Activated gamma-delta T cell (primary cell): ENCODE results near the gene RMRP.
A peak's percentile ranks its signal among the peaks of the same experiment; 100 is the strongest.
"Not testable (repeated sequence)": the region's sequence is repeated elsewhere in the genome, so short reads cannot be mapped to it uniquely, and the experiment has no call there.

ENCODE experiments used
- DNase-seq: peaks from one replicate; lab custom pipeline; 2025; lab: John Stamatoyannopoulos, UW

RMRP gene

DNA sequence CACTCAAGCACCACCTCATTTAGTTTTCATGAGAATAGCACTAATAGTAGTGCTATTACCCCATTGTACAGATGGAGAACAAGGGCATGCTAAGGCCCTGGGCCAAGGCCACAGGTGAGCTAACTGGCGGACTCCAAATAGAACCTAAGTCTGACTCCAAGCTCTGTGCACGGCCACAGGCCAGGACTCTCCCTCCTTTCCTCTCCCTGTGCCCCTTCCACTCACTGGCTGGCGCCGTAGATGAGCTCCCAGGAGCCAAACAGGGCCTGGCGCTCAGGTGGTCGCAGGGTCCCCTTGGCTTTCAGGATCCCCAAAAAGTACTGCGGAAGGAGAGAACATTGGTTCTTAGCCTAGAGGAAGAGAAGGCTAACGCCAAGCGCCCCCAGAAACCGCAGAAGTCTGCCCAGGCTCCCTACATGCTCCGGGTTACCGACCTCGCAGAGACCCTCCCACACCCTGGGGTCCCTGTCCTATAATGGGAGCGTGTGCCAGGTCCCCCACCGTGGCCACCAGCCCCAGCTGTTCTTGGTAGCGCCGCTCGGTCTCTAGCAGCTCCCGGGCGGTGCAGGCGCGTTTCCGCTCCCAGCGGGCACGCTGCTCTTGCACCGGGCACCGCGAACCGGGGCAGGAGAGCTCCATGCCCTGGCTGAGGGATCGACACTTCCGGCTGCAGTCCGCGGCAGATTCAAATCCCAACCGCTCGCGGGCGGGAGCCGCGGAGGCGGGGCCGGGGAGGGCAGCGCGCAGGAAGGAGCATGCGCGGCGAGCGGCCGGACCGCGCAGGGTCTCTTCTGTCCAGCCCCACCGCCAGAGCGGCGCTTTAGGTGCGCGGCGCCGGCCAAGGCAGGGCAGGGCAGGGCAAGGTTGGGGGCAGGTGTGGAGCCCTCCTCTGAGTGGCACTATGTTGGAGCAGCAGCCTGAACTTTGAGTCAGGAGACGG lies 7.0 kb upstream of the RMRP start, which contains the start of gene ARHGEF39:
TSS of gene ARHGEF39 (minus strand) at position 665 of the 940 bp plus-strand sequence. CDS start at position 639, 26 bp downstream.
- DNase-seq = peak; percentile 62

DNA sequence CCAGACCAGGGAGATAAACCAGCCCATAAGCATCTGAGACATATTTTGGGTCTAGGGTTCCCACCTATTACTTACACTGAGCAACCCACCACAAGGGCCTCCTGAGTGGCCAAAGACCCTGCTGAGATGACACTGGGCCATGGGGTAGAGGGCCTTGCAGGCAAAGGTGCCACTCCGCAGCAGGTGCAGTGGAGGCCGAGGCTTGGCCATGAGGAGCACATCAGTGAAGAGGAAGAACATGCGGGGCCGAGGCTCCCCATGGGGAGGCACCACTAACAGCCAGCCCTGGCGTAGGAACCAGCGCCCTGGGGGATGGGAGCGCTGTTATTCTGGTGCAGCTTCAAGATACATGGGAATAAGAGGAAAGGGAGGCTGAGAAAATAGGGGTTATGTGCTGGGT lies 4.6 kb upstream of the RMRP start:
- no peak for DNase-seq

DNA sequence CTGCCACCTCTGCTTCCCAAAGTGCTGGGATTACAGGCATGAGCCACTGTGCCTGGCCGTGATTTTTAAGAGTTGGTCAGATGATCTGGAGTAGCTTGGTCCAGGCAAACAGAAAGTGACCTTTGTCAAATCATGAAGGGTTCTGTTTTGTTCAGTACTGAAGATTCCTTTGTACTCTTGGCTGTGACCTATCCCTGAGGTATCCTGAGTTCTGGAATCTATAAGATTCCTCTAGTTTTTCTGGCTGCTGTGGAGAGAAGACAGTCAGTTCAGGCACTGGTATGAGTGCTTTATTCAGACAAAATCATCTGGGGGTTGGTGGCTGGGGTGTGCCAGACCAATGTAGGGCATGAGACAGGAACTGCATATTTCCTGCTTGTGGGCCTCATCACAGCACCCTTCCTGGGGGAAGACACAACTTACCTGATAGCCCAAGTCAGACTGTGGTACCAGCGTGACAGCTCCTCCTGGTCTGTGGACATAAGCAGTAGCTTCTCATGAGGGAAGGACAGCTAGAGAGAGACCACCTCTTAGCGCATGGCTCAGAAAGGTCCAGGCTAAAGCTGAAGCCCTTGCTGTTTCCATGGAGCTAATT lies 4.0 kb upstream of the RMRP start:
- DNase-seq = no peak

DNA sequence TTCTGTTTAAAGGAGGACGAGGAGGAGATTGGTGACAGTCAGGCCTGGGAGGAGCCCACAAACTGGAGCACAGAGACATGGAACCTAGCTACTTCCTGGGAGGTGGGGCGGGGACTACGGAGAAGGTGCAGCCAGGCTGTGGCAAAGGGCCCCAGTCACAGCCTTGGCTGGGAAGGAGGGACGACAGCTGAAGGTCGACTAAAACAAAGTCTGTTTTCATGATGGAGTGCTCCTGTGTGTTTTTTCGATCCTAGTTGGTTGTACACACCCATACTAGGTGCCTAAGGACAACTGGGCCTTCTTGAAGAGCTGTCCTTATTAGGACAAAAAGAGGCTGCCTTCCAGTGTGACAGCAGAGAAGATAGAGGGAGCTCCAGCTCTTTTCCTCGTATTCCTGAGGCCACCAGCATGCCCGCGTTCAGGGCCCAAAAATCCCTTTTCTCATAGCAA lies 3.2 kb upstream of the RMRP start:
- no peak for DNase-seq

DNA sequence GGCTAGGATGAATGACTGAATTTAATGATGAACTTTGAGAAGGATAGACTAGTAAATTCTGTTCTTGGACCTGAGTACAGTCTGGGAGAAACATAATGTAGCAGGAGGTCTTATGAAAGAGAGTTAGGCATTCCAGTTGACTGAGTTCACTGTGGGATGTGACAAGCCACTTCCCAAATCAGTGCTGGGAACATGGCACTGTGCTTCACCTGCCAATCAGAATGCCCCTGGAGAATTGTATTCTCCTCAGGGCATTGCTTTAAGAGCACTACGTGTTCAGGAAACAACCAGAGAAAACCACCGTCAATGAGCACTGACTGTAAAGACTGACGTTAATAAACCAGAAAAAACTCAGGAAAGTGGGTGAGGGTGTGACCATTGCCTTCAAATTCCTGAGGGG lies 1.5 kb upstream of the RMRP start:
- DNase-seq = no peak

DNA sequence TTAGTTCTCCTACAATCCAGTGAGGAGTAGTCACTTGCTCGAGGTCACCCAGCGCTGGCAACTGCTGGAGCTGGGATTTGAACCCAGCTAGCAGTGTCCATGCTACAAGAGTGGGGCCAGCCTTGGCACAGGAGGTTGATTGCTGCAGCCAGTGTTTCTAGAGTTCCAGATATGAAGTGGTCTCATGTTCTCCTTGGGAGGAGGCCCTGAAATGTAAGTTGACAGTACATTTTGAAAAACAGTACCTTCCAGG lies 1.1 kb upstream of the RMRP start:
- DNase-seq = no peak

DNA sequence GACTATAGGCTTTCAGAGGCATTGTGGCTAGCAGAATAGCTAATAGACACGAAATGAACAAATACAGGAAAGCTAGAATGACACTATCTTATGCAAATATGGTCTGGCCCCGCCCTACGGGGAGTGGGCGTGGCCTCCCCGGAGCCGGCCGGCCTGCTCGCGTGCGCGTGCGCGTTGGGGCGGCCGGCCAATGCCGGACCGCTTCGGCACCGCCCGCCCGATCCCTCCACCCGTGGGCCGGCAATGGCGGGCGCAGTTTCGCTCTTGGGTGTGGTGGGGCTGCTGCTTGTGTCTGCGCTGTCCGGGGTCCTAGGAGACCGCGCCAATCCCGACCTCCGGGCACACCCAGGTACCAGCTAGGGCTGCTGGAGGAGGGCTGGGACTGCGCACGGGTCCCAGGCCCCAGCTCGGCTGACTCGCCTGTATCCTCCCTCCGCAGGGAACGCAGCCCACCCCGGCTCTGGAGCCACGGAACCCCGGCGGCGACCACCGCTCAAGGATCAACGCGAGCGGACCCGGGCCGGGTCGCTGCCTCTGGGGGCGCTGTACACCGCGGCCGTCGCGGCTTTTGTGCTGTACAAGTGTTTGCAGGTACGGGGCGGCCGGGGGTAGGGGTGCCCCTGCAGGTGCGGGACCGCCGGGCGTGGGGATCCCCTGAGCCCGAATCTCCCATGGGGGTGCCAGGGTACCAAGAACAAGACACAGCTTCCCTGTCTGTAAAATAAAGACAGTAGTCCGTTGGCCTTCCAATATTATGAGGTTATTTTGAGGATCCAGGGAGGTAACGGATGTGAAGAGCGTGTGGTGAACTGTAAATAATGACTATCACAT lies 533 bp upstream of the RMRP start, which contains the start of gene CCDC107:
TSS of gene CCDC107 (plus strand) at position 156 of the 831 bp plus-strand sequence. CDS start at position 244, 88 bp downstream.
- DNase-seq = peak; percentile 77

DNA sequence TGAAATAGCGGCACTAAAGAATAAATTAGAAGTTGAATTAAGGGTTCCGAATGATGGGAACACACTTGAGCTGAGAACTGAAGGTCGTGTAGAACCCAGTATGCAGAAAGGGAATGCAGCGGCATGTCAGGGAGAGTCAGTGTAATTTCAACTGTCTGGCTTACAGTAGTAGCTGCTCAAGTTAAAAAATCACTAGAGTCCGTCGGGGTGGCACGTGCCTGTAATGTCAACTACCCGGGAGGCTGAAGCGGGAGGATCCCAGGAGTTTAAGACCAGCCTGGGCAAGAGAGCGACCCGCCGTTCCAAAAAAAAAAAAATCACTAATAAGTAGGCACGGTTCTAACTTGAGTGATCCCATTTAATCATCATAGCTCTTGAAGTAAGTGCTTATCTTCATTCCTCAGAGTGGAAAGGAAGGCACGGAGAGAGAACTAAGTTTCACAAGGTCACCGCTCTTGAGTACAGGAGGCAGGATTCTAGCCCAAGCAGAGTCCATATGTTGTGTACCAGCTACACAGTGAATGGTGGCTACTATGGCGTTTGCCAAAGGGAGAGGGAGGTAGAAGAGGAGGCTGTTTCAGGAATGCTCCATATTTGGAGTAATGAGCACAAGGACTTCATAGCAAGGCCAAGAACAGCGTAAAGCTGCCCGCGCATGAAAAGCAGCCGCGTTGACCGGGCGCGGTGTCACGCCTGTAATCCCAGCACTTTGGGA lies 831 bp downstream of the RMRP start:
- DNase-seq = no peak

DNA sequence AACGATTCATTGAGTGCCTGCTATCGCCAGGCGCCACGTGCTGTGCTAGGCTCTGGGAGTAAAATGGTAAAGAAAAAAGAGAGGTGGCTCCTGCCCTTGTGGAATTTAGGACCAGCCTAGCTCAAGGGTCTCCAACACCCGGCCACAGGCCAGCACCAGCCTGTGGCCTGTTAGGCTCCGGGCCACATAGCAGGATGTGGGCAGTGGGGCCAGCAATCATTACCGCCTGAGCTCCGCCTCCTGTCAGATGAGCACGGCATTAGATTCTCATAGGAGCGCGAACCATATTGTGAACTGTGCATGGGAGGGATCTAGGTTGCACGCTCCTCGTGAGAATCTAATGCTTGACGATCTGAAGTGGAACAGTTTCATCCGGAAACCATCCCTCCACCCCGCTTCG lies 1.5 kb downstream of the RMRP start:
- no peak for DNase-seq

DNA sequence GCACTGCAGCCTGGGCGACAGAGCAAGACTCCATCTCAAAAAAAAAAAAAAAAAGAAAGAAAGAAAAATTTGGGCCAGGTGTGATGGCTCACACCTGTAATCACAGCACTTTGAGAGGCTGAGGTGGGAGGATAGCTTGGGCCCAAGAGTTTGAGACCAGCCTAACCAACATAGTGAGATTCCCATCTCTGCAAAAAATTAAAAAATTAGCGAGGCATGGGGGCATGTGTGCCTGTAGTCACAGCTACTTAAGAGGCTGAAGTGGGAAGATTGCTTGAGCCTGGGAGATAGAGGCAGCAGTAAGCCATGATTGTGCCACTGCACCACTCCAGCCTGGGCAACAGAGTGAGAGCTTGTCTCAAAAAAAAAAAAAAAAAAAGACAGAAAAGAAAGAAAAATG lies 4.2 kb downstream of the RMRP start:
- DNase-seq = no peak

DNA sequence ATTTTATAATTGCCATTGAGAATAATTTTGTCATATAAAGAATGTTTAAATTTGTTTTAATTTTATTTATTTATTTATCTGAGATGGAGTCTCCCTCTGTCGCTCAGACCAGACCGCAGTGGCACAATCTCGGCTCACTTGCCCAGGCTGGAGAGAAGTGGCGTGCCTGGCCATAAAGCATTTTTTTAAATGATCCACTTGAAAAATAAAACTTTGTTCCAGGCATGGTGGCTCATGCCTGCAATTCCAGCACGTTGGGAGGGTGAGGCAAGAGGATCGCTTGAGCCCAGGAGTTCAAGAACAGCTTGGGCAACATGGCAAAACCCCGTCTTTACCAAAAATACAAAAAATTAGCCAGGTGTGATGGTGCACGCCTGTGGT lies 5.0 kb downstream of the RMRP start:
- no peak for DNase-seq

DNA sequence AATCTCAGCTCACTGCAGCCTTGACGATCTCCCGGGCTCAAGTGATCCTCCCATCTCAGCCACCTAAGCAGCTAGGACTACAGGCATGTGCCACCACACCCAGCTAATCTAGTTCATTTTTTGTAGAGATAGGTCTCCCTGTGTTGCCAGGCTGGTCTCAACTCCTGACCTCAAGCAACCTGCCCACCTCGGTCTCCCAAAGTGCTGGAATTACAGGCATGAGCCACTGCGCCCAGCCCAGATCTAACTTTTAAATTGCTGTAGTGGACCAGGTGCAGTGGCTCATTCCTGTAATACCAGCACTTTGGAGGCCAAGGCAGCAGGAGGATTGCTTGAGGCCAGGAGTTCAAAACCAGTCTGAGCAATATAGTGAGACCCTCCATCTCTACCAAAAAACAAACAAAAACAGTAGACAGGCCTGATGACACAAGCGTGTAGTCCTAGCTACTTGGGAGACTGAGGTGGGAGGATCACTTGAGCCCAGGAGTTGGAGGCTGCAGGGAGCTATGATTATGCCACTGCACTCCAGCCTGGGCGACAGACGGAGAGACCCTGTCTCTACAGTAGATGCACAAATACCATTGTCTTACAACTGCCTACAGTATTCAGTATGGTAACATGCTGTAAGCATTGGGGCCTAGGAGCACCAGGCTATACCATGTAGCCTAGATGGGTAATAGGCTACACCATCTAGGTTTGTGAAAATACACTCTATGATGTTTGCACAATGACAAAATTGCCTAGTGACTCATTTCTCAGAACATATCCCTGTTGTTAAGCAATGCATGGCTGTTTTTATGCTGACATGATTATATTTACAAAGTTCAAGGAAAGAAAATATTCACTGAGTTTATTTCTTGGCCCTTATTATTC lies 5.6 kb downstream of the RMRP start:
- no peak for DNase-seq

DNA sequence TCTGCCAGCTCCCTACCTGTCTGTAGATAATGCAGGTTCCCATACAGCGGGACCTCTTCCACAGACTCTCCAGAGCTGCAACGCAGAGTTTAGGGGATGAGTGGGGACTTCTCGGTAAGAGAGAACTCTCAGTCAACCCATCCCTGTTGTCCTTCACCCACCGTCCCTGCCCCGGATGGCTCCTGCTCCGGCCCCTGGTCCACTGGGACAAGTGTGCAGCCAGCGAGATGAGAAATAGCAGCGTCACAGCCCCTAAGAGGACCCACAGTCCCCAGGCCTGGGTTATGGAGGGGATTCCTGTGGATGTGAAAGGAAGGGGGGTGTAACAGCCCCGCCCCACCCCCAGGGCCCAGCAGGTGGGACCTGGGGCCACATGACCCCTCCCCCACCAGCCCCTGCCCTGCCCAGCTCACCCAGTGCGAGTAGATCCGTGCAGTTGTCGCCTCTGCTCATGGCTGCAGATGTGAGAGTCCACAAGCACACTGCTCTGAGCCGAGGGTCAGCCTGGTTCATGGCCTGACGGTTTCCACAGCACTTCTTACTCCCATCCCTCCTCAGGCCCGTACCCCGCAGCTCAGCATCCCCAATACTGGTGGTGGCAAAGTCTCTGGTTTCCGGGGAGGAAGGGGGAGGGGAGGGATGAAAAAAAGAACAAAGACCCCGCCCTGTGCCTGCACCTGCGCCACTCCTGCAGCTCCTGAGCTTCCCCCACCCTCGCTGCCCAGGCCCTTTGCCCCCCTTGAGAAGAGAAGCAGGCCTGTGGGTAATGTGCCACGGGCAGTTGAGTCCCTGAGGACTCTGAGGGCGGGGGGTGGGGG lies 7.3 kb downstream of the RMRP start, which contains the start of gene SIT1:
TSS of gene SIT1 (minus strand) at position 591 of the 818 bp plus-strand sequence. CDS start at position 513, 78 bp downstream.
- no peak for DNase-seq

DNA sequence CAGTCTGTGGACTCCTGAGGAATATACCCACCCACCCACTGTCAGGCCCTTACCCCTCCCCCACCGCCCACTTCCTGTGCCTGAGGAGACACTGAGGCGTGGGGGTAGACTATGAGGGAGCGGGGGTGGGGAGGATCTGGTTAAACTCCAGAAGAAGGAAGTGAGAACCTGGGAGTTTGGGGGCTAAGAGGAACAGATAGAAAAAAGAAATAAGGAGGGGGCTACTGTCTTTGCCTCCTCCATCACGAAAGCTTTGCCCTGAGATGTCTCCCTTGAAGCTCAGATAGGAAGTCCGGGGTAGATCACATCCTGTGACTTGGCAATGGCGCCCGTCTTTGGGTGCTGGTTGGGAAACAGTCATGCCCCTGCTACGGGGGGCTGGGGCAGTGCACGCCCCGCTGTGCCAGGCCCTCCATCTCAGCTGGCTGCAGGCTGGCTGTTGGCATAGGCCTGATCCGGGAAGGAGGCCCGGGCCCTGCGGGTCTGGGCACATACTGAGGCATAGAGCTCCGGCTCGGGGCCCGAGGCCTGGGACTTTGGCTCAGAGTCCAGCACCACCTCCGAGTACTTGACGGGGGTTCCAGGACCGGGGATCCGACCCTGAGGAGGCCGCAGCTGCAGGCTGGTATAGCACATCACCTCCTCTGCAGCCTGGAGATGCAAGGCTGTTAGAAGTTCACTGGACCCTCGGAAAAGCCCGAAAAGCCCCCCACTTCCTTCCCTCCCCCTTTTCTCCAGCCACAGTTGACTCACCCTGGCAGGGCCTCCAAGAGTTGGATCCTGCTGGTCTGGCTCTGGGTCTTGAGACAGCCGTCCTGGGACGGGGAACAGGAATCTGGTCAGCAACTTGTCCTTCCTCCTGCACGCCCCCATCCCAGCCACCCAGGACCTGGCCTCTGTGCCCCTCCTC lies 8.1 kb downstream of the RMRP start:
- DNase-seq = no peak

DNA sequence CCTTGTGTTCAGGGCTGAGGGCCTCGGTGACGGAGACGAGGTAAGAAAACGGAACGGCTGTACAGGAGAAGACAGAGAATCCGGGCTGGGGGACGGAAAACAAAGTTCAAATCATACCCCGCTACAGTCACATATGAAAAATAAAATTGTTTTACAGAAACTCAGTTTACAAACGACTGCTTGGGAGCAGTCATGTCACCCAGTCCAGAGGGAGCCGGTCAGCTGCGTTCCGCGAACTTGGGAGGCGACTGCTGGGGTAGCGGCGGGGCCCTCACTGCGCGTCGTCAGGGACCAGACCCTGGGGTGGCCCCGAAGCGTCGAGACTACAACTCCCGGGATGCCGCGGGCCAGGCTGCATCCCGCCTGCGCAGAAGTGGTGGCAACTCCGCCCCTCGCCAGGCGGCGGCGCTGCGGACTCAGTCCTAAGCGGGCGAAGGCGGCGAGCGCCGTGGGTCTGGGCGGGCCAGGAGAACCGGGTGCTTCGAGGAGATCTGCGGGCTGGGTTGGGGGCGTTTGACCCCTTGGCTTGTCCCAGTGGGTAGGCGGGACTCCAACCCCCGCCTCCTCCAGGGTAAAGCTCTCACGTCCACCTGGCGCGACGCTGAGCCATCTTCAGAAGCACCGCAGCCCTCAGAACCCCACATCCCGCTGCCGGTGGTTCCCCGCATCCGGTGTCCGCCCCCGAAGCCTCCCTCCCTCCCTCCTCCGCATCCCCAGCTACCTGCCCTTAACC lies 11.1 kb downstream of the RMRP start:
- peak; percentile 87 for DNase-seq

DNA sequence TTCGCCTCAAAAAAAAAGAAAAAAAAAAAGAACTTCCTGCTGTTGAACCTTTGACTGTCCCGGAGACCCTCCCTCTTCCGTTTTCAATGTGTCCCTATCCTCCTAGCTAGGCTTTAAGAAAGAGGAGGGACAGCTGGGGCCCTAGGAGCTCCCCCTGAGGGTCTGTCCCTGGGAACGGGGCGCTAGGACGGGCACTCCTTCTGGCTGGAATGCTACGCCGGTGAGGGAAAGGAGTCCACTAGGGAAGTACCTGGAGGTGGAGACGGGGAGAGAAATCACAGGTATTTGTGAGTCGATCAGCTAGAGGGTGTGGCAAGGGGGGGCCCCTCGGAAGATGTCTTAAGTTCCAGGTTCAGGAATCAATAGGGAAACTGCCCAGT lies 11.7 kb downstream of the RMRP start:
- DNase-seq = no peak

DNA sequence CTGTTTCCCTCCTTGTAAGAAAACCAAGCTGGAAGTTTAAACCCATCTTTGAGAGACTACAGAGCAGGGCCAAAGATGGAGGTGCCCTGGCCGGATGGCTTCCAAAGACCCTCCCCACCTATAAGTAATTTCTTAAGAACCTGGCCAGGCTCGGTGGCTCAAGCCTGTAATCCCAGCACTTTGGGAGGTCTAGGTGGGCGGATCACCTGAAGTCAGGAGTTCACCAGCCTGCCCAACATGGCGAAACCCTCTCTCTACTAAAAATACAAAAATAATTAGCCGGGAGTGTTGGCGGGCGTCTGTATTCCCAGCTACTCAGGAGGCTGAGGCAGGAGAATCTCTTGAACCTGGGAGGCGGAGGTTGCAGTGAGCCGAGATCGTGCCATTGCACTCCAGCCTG lies 12.1 kb downstream of the RMRP start:
- DNase-seq = not testable (repeated sequence)

DNA sequence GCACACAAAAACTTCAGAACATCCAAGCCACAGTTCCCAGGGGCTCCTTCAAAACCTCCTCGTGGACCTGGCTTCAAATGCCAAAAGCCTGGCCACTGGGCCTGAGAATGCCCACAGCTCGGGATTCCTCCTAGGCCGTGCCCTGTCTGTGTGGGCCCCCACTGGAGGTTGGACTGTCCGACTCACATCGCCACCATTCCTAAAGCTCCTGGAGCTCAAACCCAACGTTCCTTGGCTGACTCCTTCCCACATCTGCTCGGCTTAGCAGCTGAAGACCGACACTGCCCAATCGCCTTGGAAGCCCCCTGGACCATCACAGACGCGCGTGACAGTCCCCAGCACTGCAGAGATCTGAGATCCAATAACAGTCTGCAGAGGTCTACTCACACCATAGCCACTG lies 14.8 kb downstream of the RMRP start:
- no peak for DNase-seq
